K562 (cell line): Measurements from ENCODE around the gene C1orf167. TPM values are rescaled to one million over a fixed set of nuclear protein-coding genes. Genes with fewer than 3 reads are reported as not detected.

Experiments
- ATAC-seq: fragments of 200-7000 bp; cut with Tn5 transposase; 3 replicates; pipeline ENCODE4 v1.9.1; 2020; ENCODE audit warnings: moderate library complexity
- BruUV-seq: library from RNA; stranded (reverse); fragments of 400-500 nt; replicated peaks from 2 replicates; lab custom pipeline; 2021; lab: Mats Ljungman, UMichigan
- CTCF ChIA-PET: fragments of 300-600 bp; formaldehyde crosslinking; extraction: SDS; loops from one replicate; lab custom pipeline; 2021; ENCODE audit warnings: low intra/inter-chr PET ratio; lab: Yijun Ruan, JAX
- POLR2A ChIA-PET: fragments of 300-600, 350-650 bp; sonication (Branson Sonifier 250); formaldehyde crosslinking; extraction: SDS; loops from one replicate; lab custom pipeline; 2021; ENCODE audit warnings: antibody characterized with exemption, inconsistent platforms; lab: Yijun Ruan, JAX
- DNase-seq, 4 experiments: peaks; one replicate each; pipeline versions ENCODE4 v3.0.0 to v3.0.0-alpha.2; 2011 to 2018; ENCODE audit warnings: low spot score in 3 of 4, mixed read lengths in 3 of 4; ENCODE audit errors: extremely low read depth in 1 of 4
- FAIRE-seq: peaks from 2 replicates; lab custom pipeline; 2011; peaks lifted over from hg19 to GRCh38; lab: Jason Lieb, UNC
- H2AFZ ChIP-seq: 2 replicates; pipeline ENCODE4 v1.6.0; 2011; ENCODE audit warnings: low read depth, low read length, control low read depth, inconsistent platforms
- H3K27ac ChIP-seq: fragments of 200-600 bp; 3 replicates; pipeline ENCODE4 v1.8.0; 2011; ENCODE audit warnings: low read depth, mild to moderate bottlenecking, control low read depth, inconsistent platforms, low read length, moderate library complexity, mixed read lengths; ENCODE audit errors: extremely low read depth
- H3K27me3 ChIP-seq, 2 experiments: fragments of 300-600 bp in 1 of 2; 2 replicates in 1 of 2; 3 replicates in 1 of 2; pipeline versions ENCODE4 v1.6.0 to v1.8.0; 2011; ENCODE audit warnings: inconsistent platforms in 2 of 2, low read length in 2 of 2, mild to moderate bottlenecking in 1 of 2, mixed read lengths in 1 of 2, moderate library complexity in 1 of 2; ENCODE audit not compliant: control insufficient read depth in 2 of 2, insufficient read depth in 2 of 2
- H3K36me3 ChIP-seq: fragments of 300-600 bp; 3 replicates; pipeline ENCODE4 v1.8.0; 2011; ENCODE audit warnings: mild to moderate bottlenecking, low read length, inconsistent platforms; ENCODE audit not compliant: control insufficient read depth, insufficient read depth
- H3K4me1 ChIP-seq, 2 experiments: fragments of 200-600 bp in 1 of 2; replicated peaks in 1 of 2; 2 replicates in 1 of 2; 3 replicates in 1 of 2; pipeline versions ENCODE4 v1.5.1 to v1.8.0; 2011; ENCODE audit warnings: inconsistent platforms in 2 of 2, low read length in 2 of 2, mild to moderate bottlenecking in 1 of 2, mixed read lengths in 1 of 2, moderate library complexity in 1 of 2; ENCODE audit not compliant: control insufficient read depth in 2 of 2, insufficient read depth in 2 of 2
- H3K4me2 ChIP-seq: 2 replicates; pipeline ENCODE4 v1.6.1; 2011; ENCODE audit warnings: low read length, control low read depth, inconsistent platforms, mixed read lengths; ENCODE audit not compliant: insufficient read depth
- H3K4me3 ChIP-seq: fragments of 200-600 bp; sonication (generic), shearing (Covaris generic); 2 replicates; pipeline ENCODE4 v1.5.1; 2016; ENCODE audit warnings: control low read depth, inconsistent platforms
- H3K79me2 ChIP-seq: fragments of 200-600 bp; 3 replicates; pipeline ENCODE4 v1.8.0; 2011; ENCODE audit warnings: low read length, inconsistent platforms; ENCODE audit not compliant: control insufficient read depth, insufficient read depth
- H3K9ac ChIP-seq, 2 experiments: 2 replicates each; pipeline versions ENCODE4 v1.6.0 to v1.6.1; 2011; ENCODE audit warnings: low read depth in 2 of 2, low read length in 2 of 2, control low read depth in 1 of 2, inconsistent platforms in 1 of 2, mild to moderate bottlenecking in 1 of 2, mixed read lengths in 1 of 2; ENCODE audit not compliant: insufficient read depth in 1 of 2
- H3K9me1 ChIP-seq: one replicate; pipeline ENCODE4 v1.6.0; 2011; ENCODE audit warnings: inconsistent platforms, mild to moderate bottlenecking, low read length, moderate library complexity; ENCODE audit not compliant: control insufficient read depth, insufficient read depth
- H3K9me3 ChIP-seq: replicated peaks from 2 replicates; pipeline ENCODE4 v1.5.1; 2011; ENCODE audit warnings: low read depth, low read length, inconsistent platforms; ENCODE audit not compliant: control insufficient read depth, insufficient read depth
- H4K20me1 ChIP-seq: replicated peaks from 2 replicates; pipeline ENCODE4 v1.6.1; 2011; ENCODE audit warnings: low read length, inconsistent platforms, mixed read lengths; ENCODE audit not compliant: control insufficient read depth, insufficient read depth
- HDAC2 ChIP-seq: fragments of 450-650 bp; IDR thresholded peaks from 2 replicates; pipeline ENCODE4 v1.6.1; 2016; ENCODE audit warnings: mild to moderate bottlenecking
- RBBP5 ChIP-seq: fragments of 200-600 bp; sonication (generic); IDR thresholded peaks from 2 replicates; pipeline ENCODE4 v1.6.1; 2012; ENCODE audit warnings: borderline replicate concordance, mild to moderate bottlenecking, low read length, control low read depth, inconsistent platforms; ENCODE audit not compliant: insufficient read depth, poor library complexity, severe bottlenecking
- TEAD2 ChIP-seq: fragments of 450-650 bp; IDR thresholded peaks from 2 replicates; pipeline ENCODE4 v1.6.1; 2016; ENCODE audit warnings: missing genetic modification characterization, control low read depth, missing compliant biosample characterization
- ZBTB7A ChIP-seq: IDR thresholded peaks from 2 replicates; pipeline ENCODE4 v1.6.1; 2011; ENCODE audit warnings: low read depth, mild to moderate bottlenecking, low read length, moderate library complexity, borderline replicate concordance; ENCODE audit not compliant: control insufficient read depth
- ZNF23 ChIP-seq: fragments of 250-450 bp; sonication (Bioruptor Pico); IDR thresholded peaks from 2 replicates; pipeline ENCODE4 v1.4.0; 2020; ENCODE audit warnings: mild to moderate bottlenecking
- ZSCAN32 ChIP-seq: fragments of 450-650 bp; formaldehyde crosslinking; IDR thresholded peaks from 2 replicates; pipeline ENCODE4 v1.4.0; 2020; ENCODE audit warnings: mild to moderate bottlenecking, moderate library complexity
- ZZZ3 ChIP-seq: fragments of 450-650 bp; IDR thresholded peaks from 2 replicates; pipeline ENCODE4 v1.6.1; 2016; ENCODE audit warnings: antibody characterized with exemption, mild to moderate bottlenecking, moderate library complexity
- WGBS: fragments of 100-300 bp; shearing (Covaris generic); methylation state at CpG from one replicate; pipeline ENCODE4 v1.1.6; 2016; ENCODE audit warnings: low coverage, mixed read lengths; ENCODE audit not compliant: insufficient coverage; ENCODE audit errors: missing lambda C conversion rate; 5-methylcytosine and 5-hydroxymethylcytosine counted together
- in situ Hi-C: fragments of 300-500 bp; cut with MboI; formaldehyde crosslinking; loops from 4 replicates; pipeline ENCODE4 v1.15.0; 2018; ENCODE audit warnings: inconsistent platforms, mixed read lengths
- intact Hi-C: fragments of 100-400 bp; cut with micrococcal nuclease; formaldehyde crosslinking; loops from 2 replicates; pipeline ENCODE4 v1.14.2; 2022
- polyA plus RNA-seq, 8 experiments: library from polyadenylated mRNA; depleted of rRNA in 4 of 8; stranded (reverse) in 5 of 8; unstranded in 3 of 8; fragments of >200 nt; fragmentation: Nextera tagmentation in 2 of 8; fragmentation: Illumina TruSeq in 1 of 8; extraction: Ambion mirVana in 2 of 8; extraction: Trizol in 1 of 8; gene quantifications; 2 replicates each; pipeline versions ENCODE4 v1.2.1 to v1.2.3, GENCODE V29; 2011 to 2014; ENCODE audit warnings: inconsistent platforms in 1 of 8, missing spikeins in 1 of 8
- total RNA-seq, 7 experiments: library from RNA; depleted of rRNA in 6 of 7; stranded (reverse); fragments of >200 nt in 6 of 7; fragmentation: Illumina TruSeq in 2 of 7; extraction: Trizol in 2 of 7; gene quantifications; 2 replicates each; pipeline versions ENCODE4 v1.2.1 to v1.2.3, GENCODE V29; 2011 to 2021; ENCODE audit warnings: low replicate concordance in 1 of 7

Gene C1orf167
- total and polyA plus RNA-seq, 9 of the 15 experiments (the other 6 are each of a cell fraction or from before 2014, with no cell fraction given): 0.22 to 0.86 (median 0.31) TPM; not detected in 2

DNA sequence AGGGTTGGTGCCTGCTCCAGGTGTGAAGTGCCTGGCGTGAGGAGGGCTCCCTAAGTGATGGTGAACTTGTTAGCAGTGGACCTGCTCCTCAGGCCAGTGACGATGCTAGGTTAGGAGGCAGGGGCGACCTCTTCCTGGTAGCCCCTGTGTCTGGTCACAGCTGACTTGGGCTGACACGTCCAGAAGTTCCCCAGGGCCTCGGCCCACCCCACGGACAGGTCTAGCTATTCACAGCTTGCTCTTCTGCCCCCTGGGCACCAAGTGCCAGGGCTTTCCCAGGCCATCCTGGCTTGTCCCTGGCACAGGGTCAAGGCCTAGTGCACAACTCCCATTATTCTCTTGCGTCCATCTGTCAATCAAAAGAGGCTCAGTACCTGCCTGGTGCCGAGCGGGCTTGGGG, 10.9 kb upstream of the C1orf167 start:
- Histone ChIP-seq H3K36me3 (peaks cover 45% of the 10 kb centered on the region; the same call in 2 of the 3 replicates), H3K4me2 (no peak overlapping the region), H3K27ac (no peak overlapping the region), H3K27me3 (no peaks in the 10 kb centered on the region), H3K9ac (no peak overlapping the region), H3K9me3 (no peaks in the 10 kb centered on the region), H3K4me3 (no peak overlapping the region), H3K9me1 (no peaks in the 10 kb centered on the region), H2AFZ (no peak overlapping the region), H3K79me2 (no peaks in the 10 kb centered on the region), H3K4me1 (peaks cover 31 to 52% of the 10 kb centered on the region in 2 experiments), H4K20me1 (no peaks in the 10 kb centered on the region)
- DNase-seq (no peak), FAIRE-seq (no peak), ATAC-seq (no peak)
- ChIA-PET CTCF (no interaction called here), POLR2A (no interaction called here)
- intact Hi-C loops: no loop called here
- 93% methylated on average over 9 of the region's 9 CpGs for whole genome bisulfite sequencing
- no peak for TF ChIP-seq HDAC2
- no peak for TF ChIP-seq ZNF23
- TF ChIP-seq RBBP5: peak; percentile 14
- BruUV-seq: no TSS peak
- in situ Hi-C loops: no loop called here

GRCh38 chr1:11752359-11753088, 9.5 kb upstream of the C1orf167 start:
- peak; percentile 82 for ATAC-seq
- Histone ChIP-seq H3K27ac (peak overlapping the region; percentile 70), H3K9ac (peak overlapping the region; percentile 32 to 82; a peak in 3 of 4 replicates), H3K4me2 (peak overlapping the region; percentile 36; the same call in 1 of the 2 replicates), H3K79me2 (no peaks in the 10 kb centered on the region), H3K4me1 (peaks cover 29 to 43% of the 10 kb centered on the region in 2 experiments), H2AFZ (peak overlapping the region; percentile 83), H3K36me3 (peaks cover 35% of the 10 kb centered on the region; the same call in 1 of the 3 replicates), H3K9me3 (peaks cover 3% of the 10 kb centered on the region; the same call in 1 of the 2 replicates), H3K27me3 (no peaks in the 10 kb centered on the region), H3K9me1 (no peaks in the 10 kb centered on the region), H3K4me3 (no peak overlapping the region), H4K20me1 (no peaks in the 10 kb centered on the region)
- no TSS peak for BruUV-seq
- peak; percentile 73 for FAIRE-seq
- peak; percentile 80 to 86 (median 84) for DNase-seq
- intact Hi-C loops: no loop called here
- ChIA-PET POLR2A (interaction anchor here (0.5 to 2.1 kb wide), 12 partner anchors 8 to 617 kb away, joined by 3 to 13 read pairs (median 4); no protein-coding TSS in a partner anchor), CTCF (no interaction called here)
- 37% methylated on average over 17 of the region's 17 CpGs for WGBS
- in situ Hi-C loops: no loop called here
- no peak for TF ChIP-seq TEAD2
- 0 out of 2 replicates have a peak, but pooled peaks have one; percentile 25 for TF ChIP-seq ZBTB7A
- no peak for TF ChIP-seq ZSCAN32 (CRISPR knock-in tag)
- TF ChIP-seq ZZZ3: no peak
